Activated T-helper 17 cell treated with anti-CD3 and anti-CD28 coated beads, Interleukin-2, amount 50 U/mL, for 72 hours (primary cell): ENCODE results near the gene ACTN1. TPM values are rescaled to one million over a fixed set of nuclear protein-coding genes. Genes with fewer than 3 reads are reported as not detected.
"Not testable (repeated sequence)": the region's sequence is repeated elsewhere in the genome, so short reads cannot be mapped to it uniquely, and the experiment has no call there.

ENCODE experiments used
- ATAC-seq: fragments of 150-1000 bp; cut with Tn5 transposase; replicated peaks from 2 replicates; pipeline ENCODE4 v1.10.0; 2021; ENCODE audit warnings: mild to moderate bottlenecking, moderate library complexity
- H3K27ac Mint-ChIP-seq: one replicate; pipeline ENCODE4 v1.8.0; 2022; ENCODE audit warnings: mixed read lengths
- H3K27me3 Mint-ChIP-seq: one replicate; pipeline ENCODE4 v1.8.0; 2022; ENCODE audit warnings: mixed read lengths
- H3K36me3 Mint-ChIP-seq: one replicate; pipeline ENCODE4 v1.8.0; 2022; ENCODE audit warnings: low read depth, mild to moderate bottlenecking, mixed read lengths
- H3K4me1 Mint-ChIP-seq: one replicate; pipeline ENCODE4 v1.8.0; 2022; ENCODE audit warnings: mixed read lengths
- H3K4me3 Mint-ChIP-seq: one replicate; pipeline ENCODE4 v1.8.0; 2022; ENCODE audit warnings: mild to moderate bottlenecking, mixed read lengths
- H3K9me3 Mint-ChIP-seq: one replicate; pipeline ENCODE4 v1.8.0; 2022; ENCODE audit warnings: mixed read lengths
- total RNA-seq, 2 donors: library from RNA; stranded (reverse); gene quantifications; one replicate each; pipeline ENCODE4 v1.2.3, GENCODE V29; 2022

ACTN1 gene
- 10 to 100 TPM; 38.3 to 54.1 TPM for total RNA-seq

- H3K4me1 Mint-ChIP-seq, result peaks cover 24% of the 10 kb centered on the region
- peaks cover 5% of the 10 kb centered on the region for H3K36me3 Mint-ChIP-seq
- peak within 1 kb of the TSS; percentile 83 for H3K4me3 Mint-ChIP-seq
- ATAC-seq, result peak; percentile 62
- H3K9me3 Mint-ChIP-seq, result peaks cover 3% of the 10 kb centered on the region
- peak within 1 kb of the TSS; percentile 71 for H3K27ac Mint-ChIP-seq
- peaks cover 4% of the 10 kb centered on the region for H3K27me3 Mint-ChIP-seq
Measured at GRCh38 chr14:68979021-68979721, at the start of gene ACTN1. Gene ACTN1, minus strand, starts transcription at chr14:68979302. Its CDS starts 246 bp downstream, at chr14:68979056.

- Mint-ChIP-seq H3K4me3 (no peak overlapping the region), H3K27ac (no peak overlapping the region)
Measured at GRCh38 chr14:69027242-69027913, 48.3 kb upstream of the ACTN1 start.

GRCh38 chr14:69023035-69023434, 43.9 kb upstream of the ACTN1 start:
- no peak for ATAC-seq
- Mint-ChIP-seq H3K27ac (no peak overlapping the region), H3K27me3 (no peaks in the 10 kb centered on the region), H3K9me3 (no peaks in the 10 kb centered on the region), H3K4me1 (no peaks in the 10 kb centered on the region), H3K4me3 (no peak overlapping the region), H3K36me3 (no peaks in the 10 kb centered on the region)

More at GRCh38 chr14:69027242-69027913, 48.3 kb upstream of the ACTN1 start:
- Mint-ChIP-seq H3K4me1 (no peaks in the 10 kb centered on the region), H3K36me3 (no peaks in the 10 kb centered on the region), H3K9me3 (no peaks in the 10 kb centered on the region), H3K27me3 (peaks cover 3% of the 10 kb centered on the region)
- no peak for ATAC-seq

GRCh38 chr14:69022093-69022492, 43.0 kb upstream of the ACTN1 start:
- not testable (repeated sequence) for H3K9me3 Mint-ChIP-seq, H3K27me3 Mint-ChIP-seq, H3K27ac Mint-ChIP-seq, H3K36me3 Mint-ChIP-seq, H3K4me1 Mint-ChIP-seq, H3K4me3 Mint-ChIP-seq
- ATAC-seq, result peak; percentile 65

GRCh38 chr14:69017706-69018105, 38.6 kb upstream of the ACTN1 start:
- no peaks in the 10 kb centered on the region for H3K9me3 Mint-ChIP-seq
- no peaks in the 10 kb centered on the region for H3K36me3 Mint-ChIP-seq
- H3K27me3 Mint-ChIP-seq, result no peaks in the 10 kb centered on the region
- no peaks in the 10 kb centered on the region for H3K4me1 Mint-ChIP-seq
- no peak overlapping the region for H3K4me3 Mint-ChIP-seq
- H3K27ac Mint-ChIP-seq, result no peak overlapping the region
- ATAC-seq, result no peak

- Mint-ChIP-seq H3K36me3 (no peaks in the 10 kb centered on the region), H3K4me1 (no peaks in the 10 kb centered on the region), H3K9me3 (no peaks in the 10 kb centered on the region), H3K27ac (no peak overlapping the region), H3K4me3 (no peak overlapping the region), H3K27me3 (no peaks in the 10 kb centered on the region)
- peak; percentile 28 for ATAC-seq
Measured at GRCh38 chr14:69014829-69015259, 35.7 kb upstream of the ACTN1 start.

GRCh38 chr14:69013943-69014782, 35.1 kb upstream of the ACTN1 start:
- Mint-ChIP-seq H3K4me1 (no peaks in the 10 kb centered on the region), H3K27me3 (no peaks in the 10 kb centered on the region), H3K27ac (no peak overlapping the region), H3K4me3 (no peak overlapping the region), H3K36me3 (no peaks in the 10 kb centered on the region), H3K9me3 (no peaks in the 10 kb centered on the region)
- ATAC-seq, result no peak

GRCh38 chr14:69012256-69012953, 33.3 kb upstream of the ACTN1 start:
- no peak overlapping the region for H3K27ac Mint-ChIP-seq
- no peaks in the 10 kb centered on the region for H3K36me3 Mint-ChIP-seq
- no peaks in the 10 kb centered on the region for H3K9me3 Mint-ChIP-seq
- ATAC-seq, result no peak
- H3K27me3 Mint-ChIP-seq, result no peaks in the 10 kb centered on the region
- no peak overlapping the region for H3K4me3 Mint-ChIP-seq
- H3K4me1 Mint-ChIP-seq, result no peaks in the 10 kb centered on the region

GRCh38 chr14:69010648-69011047, 31.5 kb upstream of the ACTN1 start:
- no peaks in the 10 kb centered on the region for H3K9me3 Mint-ChIP-seq
- H3K27me3 Mint-ChIP-seq, result no peaks in the 10 kb centered on the region
- H3K4me1 Mint-ChIP-seq, result no peaks in the 10 kb centered on the region
- peak; percentile 35 for ATAC-seq
- no peak overlapping the region for H3K4me3 Mint-ChIP-seq
- no peaks in the 10 kb centered on the region for H3K36me3 Mint-ChIP-seq
- H3K27ac Mint-ChIP-seq, result no peak overlapping the region

GRCh38 chr14:69008421-69008884, 29.4 kb upstream of the ACTN1 start:
- Mint-ChIP-seq H3K27me3 (no peaks in the 10 kb centered on the region), H3K27ac (no peak overlapping the region), H3K36me3 (no peaks in the 10 kb centered on the region), H3K4me3 (no peak overlapping the region), H3K4me1 (no peaks in the 10 kb centered on the region), H3K9me3 (no peaks in the 10 kb centered on the region)
- ATAC-seq, result no peak

GRCh38 chr14:69006346-69006745, 27.2 kb upstream of the ACTN1 start:
- Mint-ChIP-seq H3K36me3 (no peaks in the 10 kb centered on the region), H3K27ac (no peak overlapping the region), H3K4me3 (no peak overlapping the region), H3K27me3 (no peaks in the 10 kb centered on the region), H3K9me3 (no peaks in the 10 kb centered on the region), H3K4me1 (no peaks in the 10 kb centered on the region)
- no peak for ATAC-seq

GRCh38 chr14:69005432-69006148, 26.5 kb upstream of the ACTN1 start:
- peak; percentile 44 for ATAC-seq
- H3K36me3 Mint-ChIP-seq, result no peaks in the 10 kb centered on the region
- no peaks in the 10 kb centered on the region for H3K4me1 Mint-ChIP-seq
- no peaks in the 10 kb centered on the region for H3K9me3 Mint-ChIP-seq
- no peaks in the 10 kb centered on the region for H3K27me3 Mint-ChIP-seq
- H3K4me3 Mint-ChIP-seq, result no peak overlapping the region
- peak overlapping the region; percentile 31 for H3K27ac Mint-ChIP-seq

- no peak overlapping the region for H3K27ac Mint-ChIP-seq
- H3K36me3 Mint-ChIP-seq, result no peaks in the 10 kb centered on the region
- no peaks in the 10 kb centered on the region for H3K9me3 Mint-ChIP-seq
- no peak for ATAC-seq
- no peaks in the 10 kb centered on the region for H3K4me1 Mint-ChIP-seq
- no peak overlapping the region for H3K4me3 Mint-ChIP-seq
- no peaks in the 10 kb centered on the region for H3K27me3 Mint-ChIP-seq
Measured at GRCh38 chr14:69004731-69005431, 25.8 kb upstream of the ACTN1 start.
